GM19193 (cell line): ENCODE results near the gene MEPCE.

Experiments used
- POLR2A ChIP-seq: IDR thresholded peaks from 4 replicates; pipeline ENCODE4 v1.6.1; 2011; ENCODE audit not compliant: insufficient read depth, insufficient read length; ENCODE audit errors: extremely low read depth

The MEPCE gene

DNA sequence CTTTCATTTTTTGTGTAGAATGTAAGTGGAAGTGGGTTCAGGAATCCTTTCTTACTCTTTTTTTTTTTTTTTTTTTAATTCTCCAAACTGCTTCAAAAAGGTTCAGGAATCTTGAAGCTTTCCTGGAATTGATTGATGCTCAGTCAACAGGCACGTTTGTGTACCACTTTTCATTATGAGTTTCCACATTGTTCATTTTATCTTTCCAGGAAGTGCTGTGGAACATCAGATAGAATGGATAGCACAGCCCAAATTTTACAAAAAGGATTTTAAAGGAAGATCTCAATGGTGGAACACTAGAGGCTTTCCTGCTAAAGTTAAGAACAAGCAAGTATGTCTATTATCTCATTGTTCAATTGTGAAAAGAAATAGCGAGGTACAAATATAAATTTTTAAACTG lies 8.5 kb downstream of the MEPCE start:
- no peak for TF ChIP-seq POLR2A

DNA sequence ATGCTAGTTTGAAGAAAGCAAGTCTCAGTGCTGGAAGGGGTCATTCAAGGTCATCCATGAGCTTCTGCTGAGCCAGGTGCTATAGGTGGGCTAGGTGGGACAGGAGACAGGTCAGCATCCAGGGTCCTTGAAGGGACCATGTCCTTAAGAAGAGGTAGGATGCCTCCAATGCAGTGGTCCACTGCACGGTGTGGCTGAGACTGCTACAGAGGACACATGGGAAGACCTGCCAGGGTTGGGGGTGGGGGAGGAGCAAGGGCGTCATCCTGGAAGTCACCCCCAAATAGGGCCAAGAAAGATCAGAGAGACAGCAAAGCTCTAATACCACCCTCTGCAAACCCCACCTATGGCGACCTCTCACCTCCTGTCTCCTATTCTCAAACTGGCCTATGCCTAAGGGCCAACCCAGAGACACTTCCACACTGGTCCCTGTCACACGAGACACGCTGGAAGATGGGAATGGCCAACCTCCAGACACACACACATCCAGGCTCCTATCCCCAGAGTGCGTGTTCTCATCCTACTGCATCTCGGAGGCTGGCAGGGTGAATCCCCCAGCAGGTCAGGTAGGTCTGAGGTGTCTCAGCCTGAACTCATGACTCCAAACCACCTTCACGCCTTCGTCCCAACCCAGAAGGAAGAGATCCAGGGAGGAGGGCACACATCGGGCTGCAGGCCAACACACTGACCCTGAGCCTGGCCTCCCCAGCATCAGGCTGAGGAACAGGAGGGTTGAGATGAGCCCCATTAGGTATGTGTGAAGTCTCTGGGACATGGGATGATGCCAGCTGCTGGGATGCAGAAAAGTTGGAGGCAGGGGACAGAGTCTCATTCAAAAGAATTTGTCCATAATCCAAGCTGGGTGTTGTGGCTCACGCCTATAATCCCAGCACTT lies 12.3 kb downstream of the MEPCE start:
- TF ChIP-seq POLR2A: no peak

DNA sequence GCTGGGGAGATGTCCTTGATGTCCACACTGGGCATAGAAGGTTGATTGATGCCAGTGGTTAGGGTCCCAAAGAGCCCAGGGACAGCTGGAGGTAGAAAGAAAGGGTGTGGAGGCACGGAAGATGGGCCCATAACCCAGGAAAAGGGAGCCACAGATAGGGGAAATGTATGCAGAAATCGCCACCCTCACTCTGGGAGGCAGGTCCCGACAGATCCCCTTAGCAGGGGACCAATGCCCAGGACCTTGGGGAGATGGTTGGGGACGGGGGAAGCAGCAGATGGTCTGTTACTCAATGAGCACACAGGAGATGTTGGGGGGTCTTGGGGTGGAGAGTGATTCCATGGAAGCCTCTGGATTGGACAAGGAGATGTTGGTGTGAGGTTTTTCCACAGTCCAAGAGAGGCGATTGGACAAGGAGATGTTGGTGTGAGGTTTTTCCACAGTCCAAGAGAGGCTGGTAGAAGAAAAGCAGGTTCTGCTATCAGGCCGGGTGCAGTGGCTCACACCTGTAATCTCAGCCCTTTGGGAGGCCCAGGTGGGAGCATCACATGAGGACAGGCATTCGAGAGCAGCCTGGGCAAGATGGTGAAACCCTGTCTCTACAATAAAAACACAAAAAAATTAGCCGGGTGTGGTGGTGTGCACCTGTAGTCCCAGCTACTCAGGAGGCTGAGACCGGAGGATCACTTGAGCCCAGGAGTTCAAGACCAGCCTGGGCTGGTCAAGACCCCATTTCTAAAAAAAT lies 13.6 kb downstream of the MEPCE start:
- TF ChIP-seq POLR2A: no peak

GRCh38 chr7:100444311-100445278 lies 15.0 kb downstream of the MEPCE start:
- no peak for TF ChIP-seq POLR2A

DNA sequence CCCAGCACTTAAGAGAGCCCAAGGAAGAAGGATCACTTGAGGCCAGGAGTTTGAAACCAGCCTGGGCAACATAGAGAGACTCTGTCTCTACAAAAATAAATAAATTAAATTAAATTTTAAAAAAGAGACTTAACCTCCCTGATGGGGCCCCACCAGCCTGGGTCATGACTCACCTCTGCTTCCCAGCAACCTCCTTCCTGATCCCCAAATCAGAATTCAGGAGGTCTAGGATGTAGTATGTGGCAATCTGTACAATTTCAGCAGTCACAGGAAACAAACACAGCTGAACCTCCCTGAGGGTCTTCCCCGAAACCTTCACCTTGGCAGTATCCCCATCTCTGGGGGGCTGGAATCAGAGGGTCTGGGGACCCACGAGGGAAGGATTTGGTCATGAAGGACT lies 16.4 kb downstream of the MEPCE start:
- no peak for TF ChIP-seq POLR2A

DNA sequence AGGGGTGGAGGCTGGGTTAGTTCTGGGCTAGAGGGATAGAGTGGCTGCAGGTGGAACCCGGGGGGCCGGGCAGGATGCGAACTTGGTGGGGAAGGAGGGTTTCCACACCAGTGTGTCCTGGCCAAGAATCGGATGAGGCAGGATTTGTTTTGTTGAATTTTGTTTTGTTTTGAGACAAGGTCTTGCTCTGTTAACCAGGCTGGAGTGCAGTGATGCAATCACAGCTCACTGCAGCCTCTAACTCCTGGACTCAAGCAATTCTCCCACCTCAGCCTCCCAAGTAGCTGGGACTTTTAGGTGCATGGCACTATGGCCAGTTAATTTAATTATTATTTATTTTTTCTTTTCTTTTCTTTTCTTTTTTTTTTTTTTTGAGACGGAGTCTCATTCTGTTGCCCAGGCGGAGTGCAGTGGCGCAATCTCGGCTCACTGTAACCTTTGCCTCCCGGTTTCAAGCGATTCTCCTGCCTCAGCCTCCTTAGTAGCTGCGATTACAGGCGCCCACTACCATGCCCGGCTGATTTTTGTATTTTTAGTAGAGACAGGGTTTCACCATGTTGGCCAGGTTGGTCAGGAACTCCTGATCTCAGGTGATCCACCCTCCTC lies 19.7 kb downstream of the MEPCE start:
- no peak for TF ChIP-seq POLR2A

- TF ChIP-seq POLR2A: no peak
Measured at GRCh38 chr7:100452513-100452912, 22.9 kb downstream of the MEPCE start.

DNA sequence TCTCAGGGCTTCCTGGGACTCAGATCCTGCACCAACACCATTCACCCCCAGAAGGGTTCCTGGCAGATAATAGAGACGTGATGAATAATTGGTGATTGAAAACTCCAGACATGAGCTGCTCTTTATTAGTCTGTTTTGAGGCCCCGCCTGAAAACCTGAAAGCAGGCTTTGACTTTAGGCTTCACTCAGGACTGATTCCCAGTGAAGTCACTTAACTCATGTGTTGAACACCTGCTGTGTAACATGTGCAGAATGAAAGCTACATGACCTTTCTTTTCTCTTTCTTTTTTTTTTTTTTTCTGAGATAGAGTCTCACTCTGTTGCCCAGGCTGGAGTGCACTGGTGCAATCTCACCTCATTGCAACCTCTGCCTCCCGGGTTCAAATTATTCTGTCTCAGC lies 25.6 kb downstream of the MEPCE start:
- no peak for TF ChIP-seq POLR2A

DNA sequence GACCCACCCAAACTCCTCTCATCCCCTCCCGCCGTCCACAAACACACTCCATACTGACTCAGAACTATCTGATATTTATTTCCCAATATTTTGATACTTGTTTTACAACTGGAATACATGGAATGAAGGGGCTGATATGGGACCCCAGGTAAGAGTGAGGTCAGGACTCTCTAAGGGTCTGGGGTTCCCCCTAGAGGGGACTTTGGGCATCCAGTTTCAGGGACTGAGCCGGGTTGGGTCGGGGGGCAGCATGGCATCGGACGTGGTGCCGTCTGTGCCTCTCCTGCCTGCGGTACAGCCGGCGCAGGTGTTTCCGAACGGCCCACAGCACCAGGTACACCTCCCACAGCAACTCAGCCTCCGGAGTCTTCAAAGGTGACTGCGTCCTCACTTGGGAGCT lies 26.9 kb downstream of the MEPCE start:
- no peak for TF ChIP-seq POLR2A

DNA sequence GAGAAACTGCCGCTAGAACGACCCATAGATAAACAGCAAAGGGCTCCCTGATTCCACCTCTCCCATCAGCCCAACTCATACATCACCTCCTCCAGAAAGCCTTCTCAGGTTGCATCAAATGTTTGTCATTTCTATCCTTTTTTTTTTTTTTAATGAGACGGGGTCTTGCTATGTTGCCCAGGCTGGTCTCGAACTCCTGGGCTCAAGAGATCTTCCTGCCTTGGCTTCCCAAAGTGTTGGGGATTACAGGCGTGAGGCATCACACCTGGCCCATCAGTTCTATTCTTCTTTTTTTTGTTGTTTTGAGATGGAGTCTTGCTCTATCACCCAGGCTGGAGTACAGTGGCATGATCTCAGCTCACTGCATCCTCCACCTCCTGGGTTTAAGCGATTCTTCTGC lies 27.4 kb downstream of the MEPCE start:
- TF ChIP-seq POLR2A: no peak

- TF ChIP-seq POLR2A: no peak
Measured at GRCh38 chr7:100464210-100464660, 34.6 kb downstream of the MEPCE start, which contains the start of gene SPACDR. SPACDR (minus strand) TSS chr7:100464260; CDS start chr7:100464025, 235 bp downstream.

DNA sequence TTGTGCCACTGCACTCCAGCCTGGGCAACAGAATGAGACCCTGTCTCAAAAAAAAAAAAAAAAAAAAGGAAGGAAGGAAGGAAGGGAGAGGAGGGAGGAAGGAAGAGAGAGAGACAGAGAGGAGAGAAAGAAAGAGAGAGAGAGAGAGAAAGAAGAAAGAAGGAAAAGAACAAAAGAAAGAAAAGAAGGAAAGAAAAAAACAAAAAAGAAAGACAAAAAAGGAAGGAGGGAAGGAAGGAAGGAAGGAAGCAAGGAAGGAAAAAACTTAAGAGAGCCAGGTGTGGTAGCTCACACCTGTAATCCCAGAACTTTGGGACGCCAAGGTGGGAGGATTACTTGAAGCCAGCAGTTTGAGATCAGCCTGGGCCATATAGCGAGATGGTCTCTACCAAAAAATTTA lies 35.2 kb downstream of the MEPCE start:
- no peak for TF ChIP-seq POLR2A

DNA sequence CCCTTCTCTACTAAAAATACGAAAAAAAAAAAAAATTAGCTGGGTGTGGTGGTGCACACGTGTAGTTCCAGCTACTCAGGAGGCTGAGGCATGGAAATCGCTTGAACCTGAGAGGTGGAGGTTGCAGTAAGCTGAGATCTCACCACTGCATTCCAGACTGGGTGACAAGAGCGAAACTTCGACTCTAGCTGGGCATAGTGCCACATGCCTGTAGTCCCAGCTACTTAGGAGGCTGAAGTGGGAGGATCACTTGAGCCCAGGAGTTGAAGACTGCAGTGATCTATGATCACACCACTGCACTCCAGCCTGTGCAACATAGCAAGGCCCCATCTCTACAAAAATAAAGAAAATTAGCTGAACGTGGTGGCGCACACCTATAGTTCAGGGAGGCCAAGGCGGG lies 35.7 kb downstream of the MEPCE start:
- TF ChIP-seq POLR2A: no peak

DNA sequence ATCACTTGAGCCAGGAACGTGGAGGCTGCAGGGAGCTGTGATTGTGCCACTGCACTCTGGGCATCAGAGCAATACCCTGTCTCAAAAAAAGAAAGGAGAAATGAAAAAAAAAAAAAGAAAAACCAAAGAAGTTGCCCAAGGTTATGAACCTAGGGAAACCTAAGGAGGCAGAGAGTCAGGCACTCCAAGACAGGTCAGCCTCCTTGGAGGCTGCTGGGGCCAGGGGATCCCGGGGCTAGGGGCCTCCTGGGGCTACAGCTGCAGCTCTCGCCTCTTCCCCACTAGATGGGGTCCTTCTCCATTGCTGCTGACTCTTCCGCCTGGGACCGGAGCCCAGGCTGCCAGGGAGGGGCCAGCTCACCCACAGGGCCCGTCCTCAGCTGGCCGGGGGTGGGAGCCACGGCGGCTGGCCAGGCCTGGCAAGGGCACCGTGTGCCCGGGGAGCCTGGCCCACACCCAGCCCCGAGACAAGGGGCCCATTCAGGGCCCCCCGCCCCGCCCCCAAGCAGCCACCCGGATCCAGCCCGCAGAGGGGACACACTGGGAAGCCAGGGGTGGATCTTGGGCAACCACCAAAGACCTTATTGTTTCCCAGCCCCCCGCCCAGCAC lies 36.2 kb downstream of the MEPCE start:
- no peak for TF ChIP-seq POLR2A
